CD4-positive, alpha-beta T cell (primary cell): ENCODE results near the gene PDK2. TPM values are rescaled to one million over a fixed set of nuclear protein-coding genes. Genes with fewer than 3 reads are reported as not detected.

ENCODE experiments used
- ATAC-seq: fragments of 200-7000 bp; cut with Tn5 transposase; one replicate; pipeline ENCODE4 v1.10.0; 2022; ENCODE audit warnings: mild to moderate bottlenecking; ENCODE audit not compliant: poor library complexity
- CTCF ChIA-PET: fragments of 350-600 bp; sonication (Branson Sonifier 250); formaldehyde crosslinking; loops from one replicate; lab custom pipeline; 2021; ENCODE audit warnings: antibody characterized with exemption, inconsistent platforms; lab: Charles Lee
- POLR2A ChIA-PET: fragments of 350-600 bp; sonication (Branson Sonifier 250); formaldehyde crosslinking; loops from one replicate; lab custom pipeline; 2021; ENCODE audit warnings: antibody characterized with exemption, inconsistent platforms; lab: Charles Lee
- DNase-seq, 14 experiments: peaks; one replicate each; pipeline ENCODE4 v3.0.0-alpha.2; 2013 to 2020; ENCODE audit warnings: mixed read lengths in 2 of 14
- H3K27ac ChIP-seq, 2 donors: one replicate each; pipeline versions ENCODE4 v1.5.1 to v1.7.0; 2013; ENCODE audit warnings: low read length in 2 of 2, low read depth in 1 of 2, mild to moderate bottlenecking in 1 of 2
- H3K27me3 ChIP-seq, 2 experiments: 1 replicate in 1 of 2; 2 replicates in 1 of 2; pipeline versions ENCODE4 v1.6.1 to v1.7.0; 2013; ENCODE audit warnings: low read length in 2 of 2, control low read depth in 1 of 2, mild to moderate bottlenecking in 1 of 2, moderate library complexity in 1 of 2; ENCODE audit not compliant: insufficient read depth in 2 of 2, control insufficient read depth in 1 of 2
- H3K36me3 ChIP-seq: one replicate; pipeline ENCODE4 v1.6.1; 2013; ENCODE audit warnings: low read length, control low read depth; ENCODE audit not compliant: insufficient read depth
- H3K4me1 ChIP-seq: one replicate; pipeline ENCODE4 v1.6.1; 2013; ENCODE audit warnings: low read length, control low read depth; ENCODE audit not compliant: insufficient read depth
- H3K4me3 ChIP-seq: one replicate; pipeline ENCODE4 v1.5.1; 2013; ENCODE audit warnings: mild to moderate bottlenecking, low read length, moderate library complexity
- H3K9me3 ChIP-seq, 2 experiments: 1 replicate in 1 of 2; 2 replicates in 1 of 2; pipeline versions ENCODE4 v1.6.1 to v1.7.0; 2013; ENCODE audit warnings: low read length in 2 of 2, mild to moderate bottlenecking in 2 of 2, control low read depth in 1 of 2, moderate library complexity in 1 of 2; ENCODE audit not compliant: control insufficient read depth in 1 of 2, insufficient read depth in 1 of 2
- H3K27ac Mint-ChIP-seq: one replicate; pipeline ENCODE4 v1.8.0; 2020; ENCODE audit warnings: mixed read lengths
- H3K27me3 Mint-ChIP-seq: one replicate; pipeline ENCODE4 v1.8.0; 2021; ENCODE audit warnings: mixed read lengths
- H3K36me3 Mint-ChIP-seq: one replicate; pipeline ENCODE4 v1.8.0; 2021; ENCODE audit warnings: low read depth, mixed read lengths
- H3K4me1 Mint-ChIP-seq: one replicate; pipeline ENCODE4 v1.8.0; 2021; ENCODE audit warnings: low read depth, mixed read lengths
- H3K4me3 Mint-ChIP-seq: one replicate; pipeline ENCODE4 v1.8.0; 2020; ENCODE audit warnings: mild to moderate bottlenecking, mixed read lengths
- H3K9me3 Mint-ChIP-seq: one replicate; pipeline ENCODE4 v1.8.0; 2020; ENCODE audit warnings: mixed read lengths
- intact Hi-C, 2 experiments: fragments of 100-400 bp; cut with DNase I in 1 of 2; cut with micrococcal nuclease in 1 of 2; formaldehyde crosslinking; loops; one replicate each; pipeline versions ENCODE4 v1.15.1 to v1.9.0; 2023 to 2025; cut with DNase I, micrococcal nuclease
- total RNA-seq, 174 experiments: library from RNA in 2 of 174; stranded (reverse) in 2 of 174; gene quantifications; one replicate each; pipeline ENCODE4 v1.2.3 and lab custom pipeline; 2021 to 2026
- TF ChIP-seq, protein P1 (sequence below): fragments of 200-600 bp; IDR thresholded peaks from one replicate; pipeline ENCODE4 v1.8.0; 2022; ENCODE audit warnings: antibody characterized with exemption, mild to moderate bottlenecking

Gene PDK2
- total RNA-seq, 2 experiments from 2014 or later = 8.7 to 10.1 TPM

DNA sequence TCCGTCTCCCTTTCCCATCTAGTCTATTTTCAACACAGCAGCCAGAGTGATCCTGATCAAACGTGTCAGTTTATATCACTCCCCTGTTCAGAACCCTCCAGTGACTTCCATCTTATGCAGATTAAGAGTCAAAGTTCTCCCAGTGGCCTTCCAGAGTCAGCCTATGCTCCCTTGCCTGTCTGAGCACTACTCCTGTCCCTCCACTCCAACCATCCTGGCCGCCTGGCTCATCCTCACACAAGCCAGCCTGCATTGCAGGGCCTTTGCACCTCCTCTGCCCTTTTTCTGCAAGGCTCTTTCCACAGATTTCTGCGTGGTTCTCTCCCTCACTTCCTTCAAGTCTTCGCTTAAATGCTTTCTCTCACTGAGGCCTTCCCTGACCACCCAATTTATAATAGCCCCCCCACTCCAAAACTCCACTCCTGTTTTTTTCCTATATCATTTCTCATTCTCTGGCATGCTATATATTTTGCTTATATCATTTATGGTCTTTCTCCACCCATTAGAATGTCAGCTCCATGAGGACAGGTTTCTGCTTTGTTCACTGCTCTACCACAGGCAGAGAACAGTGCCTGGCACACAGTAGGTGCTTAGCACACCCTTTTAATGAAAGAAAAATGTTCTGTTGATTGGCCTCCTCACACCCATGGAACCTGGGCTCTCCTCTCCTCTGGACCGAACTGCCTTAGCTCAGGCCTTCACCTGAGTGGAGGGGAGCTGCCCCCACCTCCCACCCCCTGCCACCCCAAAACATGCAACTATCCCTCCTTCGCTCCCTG lies 25.5 kb downstream of the PDK2 start:
- peaks cover 5 to 17% of the 10 kb centered on the region in 2 experiments for H3K27me3 ChIP-seq
- H3K36me3 ChIP-seq = no peaks in the 10 kb centered on the region
- Mint-ChIP-seq H3K9me3 (no peaks in the 10 kb centered on the region), H3K27me3 (peaks cover 41% of the 10 kb centered on the region), H3K4me3 (no peak overlapping the region), H3K36me3 (no peaks in the 10 kb centered on the region), H3K4me1 (peaks cover 7% of the 10 kb centered on the region), H3K27ac (no peak overlapping the region)
- H3K9me3 ChIP-seq = no peaks in the 10 kb centered on the region
- ATAC-seq = no peak
- H3K4me1 ChIP-seq = peaks cover 11% of the 10 kb centered on the region
- DNase-seq = no peak
- intact Hi-C loops = no loop called here
- no peak overlapping the region for H3K27ac ChIP-seq
- TF ChIP-seq, protein P1, sequence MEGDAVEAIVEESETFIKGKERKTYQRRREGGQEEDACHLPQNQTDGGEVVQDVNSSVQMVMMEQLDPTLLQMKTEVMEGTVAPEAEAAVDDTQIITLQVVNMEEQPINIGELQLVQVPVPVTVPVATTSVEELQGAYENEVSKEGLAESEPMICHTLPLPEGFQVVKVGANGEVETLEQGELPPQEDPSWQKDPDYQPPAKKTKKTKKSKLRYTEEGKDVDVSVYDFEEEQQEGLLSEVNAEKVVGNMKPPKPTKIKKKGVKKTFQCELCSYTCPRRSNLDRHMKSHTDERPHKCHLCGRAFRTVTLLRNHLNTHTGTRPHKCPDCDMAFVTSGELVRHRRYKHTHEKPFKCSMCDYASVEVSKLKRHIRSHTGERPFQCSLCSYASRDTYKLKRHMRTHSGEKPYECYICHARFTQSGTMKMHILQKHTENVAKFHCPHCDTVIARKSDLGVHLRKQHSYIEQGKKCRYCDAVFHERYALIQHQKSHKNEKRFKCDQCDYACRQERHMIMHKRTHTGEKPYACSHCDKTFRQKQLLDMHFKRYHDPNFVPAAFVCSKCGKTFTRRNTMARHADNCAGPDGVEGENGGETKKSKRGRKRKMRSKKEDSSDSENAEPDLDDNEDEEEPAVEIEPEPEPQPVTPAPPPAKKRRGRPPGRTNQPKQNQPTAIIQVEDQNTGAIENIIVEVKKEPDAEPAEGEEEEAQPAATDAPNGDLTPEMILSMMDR = no peak
- POLR2A ChIA-PET = interaction anchor here (1.4 kb wide), 1 partner anchor 25 kb away, joined by 3 read pairs; the partner anchor contains the start of gene PDK2
- CTCF ChIA-PET = no interaction called here
- no peak overlapping the region for H3K4me3 ChIP-seq

DNA sequence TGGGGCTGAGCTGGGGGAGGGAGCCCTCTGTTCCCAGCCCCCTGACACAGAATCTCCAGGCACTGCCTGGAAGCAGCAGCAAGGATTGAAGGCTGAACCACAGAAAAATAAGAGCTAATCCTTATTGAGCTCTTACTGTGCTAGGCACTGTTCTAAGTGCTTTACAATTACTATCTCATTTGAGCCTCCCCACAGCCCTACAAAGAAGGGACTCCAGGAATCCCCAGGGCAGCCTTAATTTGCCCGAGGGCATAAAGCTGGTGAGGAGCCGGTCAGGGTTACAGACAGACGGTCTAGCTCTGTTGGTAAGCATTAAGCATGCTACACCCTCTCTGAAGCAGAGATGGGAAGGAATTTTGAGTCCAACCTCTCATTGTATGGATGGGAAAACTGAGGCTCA lies 27.8 kb downstream of the PDK2 start:
- intact Hi-C loops = no loop called here

DNA sequence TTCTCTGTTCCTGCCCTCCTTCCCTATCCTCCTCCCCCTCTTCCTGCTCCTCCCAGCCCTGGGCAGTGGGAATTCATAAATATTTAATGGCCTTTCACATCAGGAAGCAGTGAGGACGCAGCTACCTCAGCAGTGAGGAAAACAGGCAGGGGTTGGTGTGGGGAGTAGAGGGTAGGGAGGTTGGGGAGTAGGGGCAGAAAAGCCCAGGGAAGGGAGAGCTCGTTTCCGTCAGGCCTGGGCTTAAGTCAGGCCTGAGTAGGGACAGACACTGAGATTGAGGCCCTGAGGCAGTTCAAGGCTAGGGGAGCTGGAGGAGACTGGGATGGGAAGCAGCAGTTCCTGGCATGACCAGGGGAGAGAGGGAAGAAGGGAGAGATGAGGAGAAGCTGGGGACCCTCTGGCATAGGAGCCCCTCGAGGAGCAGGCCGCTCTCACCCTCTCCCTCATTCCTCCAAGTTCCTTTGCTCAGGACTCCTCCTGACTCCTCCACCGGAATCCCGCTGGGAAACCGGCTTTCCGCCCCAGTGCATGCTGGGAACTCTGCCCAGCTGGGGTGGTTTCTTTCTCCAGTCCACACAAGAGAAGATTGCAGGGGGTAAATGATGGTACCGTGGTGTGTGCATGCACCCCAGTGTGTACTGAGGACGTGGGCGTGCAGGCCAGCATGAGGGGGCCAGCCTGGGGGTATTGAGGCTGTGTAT lies 28.6 kb downstream of the PDK2 start:
- Histone ChIP-seq H3K4me1 (peaks cover 9% of the 10 kb centered on the region), H3K27me3 (peaks cover 1 to 8% of the 10 kb centered on the region in 2 experiments), H3K4me3 (no peak overlapping the region), H3K27ac (no peak overlapping the region), H3K9me3 (no peaks in the 10 kb centered on the region), H3K36me3 (no peaks in the 10 kb centered on the region)
- no peak for DNase-seq
- intact Hi-C loops = no loop called here
- TF ChIP-seq, protein P1 = no peak
- Mint-ChIP-seq H3K27ac (no peak overlapping the region), H3K9me3 (no peaks in the 10 kb centered on the region), H3K4me3 (no peak overlapping the region), H3K27me3 (peaks cover 28% of the 10 kb centered on the region), H3K36me3 (no peaks in the 10 kb centered on the region), H3K4me1 (peaks cover 5% of the 10 kb centered on the region)
- CTCF ChIA-PET = interaction anchor here (1.5 kb wide), 1 partner anchor 9 kb away, joined by 4 read pairs; no protein-coding TSS in a partner anchor
- POLR2A ChIA-PET = interaction anchor here (1.3 kb wide), 1 partner anchor 38 kb away, joined by 3 read pairs; no protein-coding TSS in a partner anchor
- ATAC-seq = no peak

More for the DNA sequence above, 27.8 kb downstream of the PDK2 start:
- TF ChIP-seq, protein P1 = no peak
- CTCF ChIA-PET = interaction anchor here (1.5 kb wide), 1 partner anchor 8 kb away, joined by 4 read pairs; no protein-coding TSS in a partner anchor
- ATAC-seq (no peak), DNase-seq (no peak)
- Mint-ChIP-seq H3K27me3 (peaks cover 29% of the 10 kb centered on the region), H3K4me3 (no peak overlapping the region), H3K36me3 (no peaks in the 10 kb centered on the region), H3K4me1 (no peaks in the 10 kb centered on the region), H3K27ac (no peak overlapping the region), H3K9me3 (no peaks in the 10 kb centered on the region)
- peaks cover 0 to 3% of the 10 kb centered on the region in 2 experiments for H3K27me3 ChIP-seq
- peaks cover 3% of the 10 kb centered on the region for H3K4me1 ChIP-seq
- H3K27ac ChIP-seq = no peak overlapping the region
- H3K36me3 ChIP-seq = no peaks in the 10 kb centered on the region
- H3K4me3 ChIP-seq = no peak overlapping the region
- H3K9me3 ChIP-seq = no peaks in the 10 kb centered on the region
- POLR2A ChIA-PET = interaction anchor here (0.6 to 1.3 kb wide), 2 partner anchors 39 to 380 kb away, joined by 3 read pairs; no protein-coding TSS in a partner anchor
